ENCODE results near the gene ZSWIM9.

ZSWIM9 gene

GRCh38 chr19:48158210-48158790 is 12.2 kb upstream of the ZSWIM9 start:
- Histone ChIP-seq H3K27ac (no peak overlapping the region), H3K9me3 (ENCODE audit: low read depth, low read length) (no peaks in the 10 kb centered on the region), H3K36me3 (ENCODE audit: insufficient read depth, low read length) (peaks cover 54% of the 10 kb centered on the region), H3K4me3 (no peak overlapping the region), H3K9ac (ENCODE audit: insufficient read length) (no peak overlapping the region)
- TF ChIP-seq FOXP2 (optimal IDR thresholded peaks at IDR 0.05; ENCODE audit: control extremely low read depth, extremely low read length, insufficient read depth), result no peak
- TF ChIP-seq EZH2 (IDR thresholded peaks at IDR 0.05), result no peak
- no peak for TF ChIP-seq POLR2AphosphoS5 (IDR thresholded peaks at IDR 0.05; ENCODE audit: borderline replicate concordance, low read depth, low read length)
- DNase-seq (ENCODE audit: low read depth, low spot score), result no peak

DNA sequence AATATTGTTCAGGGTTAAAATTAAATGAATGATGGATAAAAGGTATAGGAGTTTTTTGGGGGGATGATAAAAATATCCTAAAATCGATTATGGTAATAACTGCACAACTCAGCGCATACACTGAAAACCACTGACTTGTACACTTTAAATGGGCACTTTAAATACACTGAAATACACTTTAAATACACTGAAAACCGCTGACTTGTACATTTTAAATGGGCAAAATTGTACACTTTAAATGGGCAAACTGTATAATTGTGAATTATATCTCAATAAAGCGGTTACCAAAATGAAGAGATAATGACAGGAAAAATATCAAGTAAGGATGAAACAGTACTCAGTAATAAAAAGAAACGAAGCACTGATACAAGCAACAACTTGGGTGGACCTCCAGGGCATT is 1.8 kb upstream of the ZSWIM9 start:
- Histone ChIP-seq H3K27ac (peak overlapping the region; percentile 15; the same call in 1 of the 2 replicates), H3K4me3 (peak overlapping the region; percentile 99), H3K36me3 (ENCODE audit: insufficient read depth, low read length) (peaks cover 19% of the 10 kb centered on the region), H3K9ac (ENCODE audit: insufficient read length) (no peak overlapping the region), H3K9me3 (ENCODE audit: low read depth, low read length) (no peaks in the 10 kb centered on the region)
- TF ChIP-seq FOXP2 (optimal IDR thresholded peaks at IDR 0.05; ENCODE audit: control extremely low read depth, extremely low read length, insufficient read depth), result no peak
- no peak for TF ChIP-seq EZH2 (IDR thresholded peaks at IDR 0.05)
- TF ChIP-seq POLR2AphosphoS5 (IDR thresholded peaks at IDR 0.05; ENCODE audit: borderline replicate concordance, low read depth, low read length), result no peak
- no peak for DNase-seq (ENCODE audit: low read depth, low spot score)

DNA sequence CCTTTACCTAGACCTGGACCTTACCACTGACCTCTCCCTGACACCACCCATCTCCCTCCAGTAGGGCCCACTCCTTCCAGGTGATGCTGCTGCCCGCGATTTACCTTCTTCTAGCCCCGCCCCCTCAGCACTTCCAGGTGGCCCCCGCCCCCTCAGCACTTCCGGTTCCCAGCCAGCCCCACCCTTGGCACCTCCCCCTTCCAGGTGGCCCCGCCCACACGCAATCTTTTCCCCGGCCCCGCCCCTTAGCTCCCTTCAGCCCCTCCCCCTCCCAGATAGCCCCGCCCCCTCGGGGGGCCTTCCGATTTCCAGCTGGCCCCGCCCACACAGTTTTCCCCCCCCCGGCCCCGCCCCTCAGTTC is 922 bp upstream of the ZSWIM9 start:
- H3K9me3 ChIP-seq (ENCODE audit: low read depth, low read length), result no peaks in the 10 kb centered on the region
- H3K4me3 ChIP-seq, result peak overlapping the region; percentile 99
- TF ChIP-seq FOXP2 (optimal IDR thresholded peaks at IDR 0.05; ENCODE audit: control extremely low read depth, extremely low read length, insufficient read depth) (no peak), EZH2 (IDR thresholded peaks at IDR 0.05) (no peak), POLR2AphosphoS5 (IDR thresholded peaks at IDR 0.05; ENCODE audit: borderline replicate concordance, low read depth, low read length) (no peak)
- peaks cover 19% of the 10 kb centered on the region for H3K36me3 ChIP-seq (ENCODE audit: insufficient read depth, low read length)
- DNase-seq (ENCODE audit: low read depth, low spot score), result no peak
- H3K27ac ChIP-seq, result no peak overlapping the region; the same call in 1 of the 2 replicates
- H3K9ac ChIP-seq (ENCODE audit: insufficient read length), result peak overlapping the region; percentile 87

DNA sequence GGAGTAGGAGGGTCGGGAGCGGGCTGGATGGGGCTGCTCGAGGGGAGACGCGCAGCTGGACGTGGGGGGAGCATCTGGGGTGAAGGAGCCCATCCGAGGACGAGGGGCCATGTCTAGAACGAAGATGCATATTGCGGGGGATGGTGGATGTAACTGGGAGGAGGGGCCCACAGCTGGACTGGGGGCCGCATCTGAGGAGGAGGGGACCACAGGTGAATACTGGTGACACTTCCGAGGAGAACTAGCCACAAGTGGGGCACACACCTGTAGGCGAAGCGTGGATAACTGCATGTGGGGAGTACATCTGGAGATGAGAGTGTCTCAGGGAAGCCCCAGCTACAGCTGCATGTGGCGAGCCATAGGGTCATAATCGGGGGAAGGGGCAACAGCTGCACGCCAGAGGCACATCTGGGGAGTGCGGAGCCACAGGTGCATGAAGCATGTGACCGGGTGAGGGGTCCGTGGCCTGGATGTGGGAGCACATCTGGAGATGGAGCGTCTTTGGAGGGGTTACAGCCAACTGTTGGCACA is 402 bp downstream of the ZSWIM9 start:
- DNase-seq (ENCODE audit: low read depth, low spot score), result no peak
- Histone ChIP-seq H3K9me3 (ENCODE audit: low read depth, low read length) (no peaks in the 10 kb centered on the region), H3K27ac (0 out of 2 replicates have a peak overlapping the region, but pooled peaks have one; percentile 25), H3K4me3 (peak overlapping the region; percentile 99), H3K36me3 (ENCODE audit: insufficient read depth, low read length) (peaks cover 16% of the 10 kb centered on the region; the same call in 1 of the 2 replicates), H3K9ac (ENCODE audit: insufficient read length) (peak overlapping the region; percentile 87)
- TF ChIP-seq POLR2AphosphoS5 (IDR thresholded peaks at IDR 0.05; ENCODE audit: borderline replicate concordance, low read depth, low read length) (peak; percentile 34; the same call in 1 of the 2 replicates), FOXP2 (optimal IDR thresholded peaks at IDR 0.05; ENCODE audit: control extremely low read depth, extremely low read length, insufficient read depth) (no peak)

- H3K4me3 ChIP-seq, result peak overlapping the region; percentile 99
- peaks cover 16% of the 10 kb centered on the region; the same call in 1 of the 2 replicates for H3K36me3 ChIP-seq (ENCODE audit: insufficient read depth, low read length)
- H3K9ac ChIP-seq (ENCODE audit: insufficient read length), result peak overlapping the region; percentile 87
- H3K9me3 ChIP-seq (ENCODE audit: low read depth, low read length), result no peaks in the 10 kb centered on the region
- TF ChIP-seq FOXP2 (optimal IDR thresholded peaks at IDR 0.05; ENCODE audit: control extremely low read depth, extremely low read length, insufficient read depth) (no peak), EZH2 (IDR thresholded peaks at IDR 0.05) (no peak), POLR2AphosphoS5 (IDR thresholded peaks at IDR 0.05; ENCODE audit: borderline replicate concordance, low read depth, low read length) (no peak)
- H3K27ac ChIP-seq, result no peak overlapping the region
- DNase-seq (ENCODE audit: low read depth, low spot score), result no peak
Measured at GRCh38 chr19:48171710-48172109, 1.2 kb downstream of the ZSWIM9 start.

GRCh38 chr19:48174445-48175030 is 4.1 kb downstream of the ZSWIM9 start:
- no peak for DNase-seq (ENCODE audit: low read depth, low spot score)
- Histone ChIP-seq H3K36me3 (ENCODE audit: insufficient read depth, low read length) (peaks cover 18% of the 10 kb centered on the region; the same call in 1 of the 2 replicates), H3K9me3 (ENCODE audit: low read depth, low read length) (no peaks in the 10 kb centered on the region), H3K9ac (ENCODE audit: insufficient read length) (no peak overlapping the region), H3K4me3 (no peak overlapping the region), H3K27ac (no peak overlapping the region)
- TF ChIP-seq EZH2 (IDR thresholded peaks at IDR 0.05), result no peak
- TF ChIP-seq POLR2AphosphoS5 (IDR thresholded peaks at IDR 0.05; ENCODE audit: borderline replicate concordance, low read depth, low read length), result no peak
- no peak for TF ChIP-seq FOXP2 (optimal IDR thresholded peaks at IDR 0.05; ENCODE audit: control extremely low read depth, extremely low read length, insufficient read depth)

- Histone ChIP-seq H3K4me3 (no peak overlapping the region), H3K36me3 (ENCODE audit: insufficient read depth, low read length) (peaks cover 19% of the 10 kb centered on the region; the same call in 1 of the 2 replicates), H3K9ac (ENCODE audit: insufficient read length) (no peak overlapping the region), H3K27ac (no peak overlapping the region), H3K9me3 (ENCODE audit: low read depth, low read length) (no peaks in the 10 kb centered on the region)
- no peak for TF ChIP-seq POLR2AphosphoS5 (IDR thresholded peaks at IDR 0.05; ENCODE audit: borderline replicate concordance, low read depth, low read length)
- no peak for TF ChIP-seq EZH2 (IDR thresholded peaks at IDR 0.05)
- TF ChIP-seq FOXP2 (optimal IDR thresholded peaks at IDR 0.05; ENCODE audit: control extremely low read depth, extremely low read length, insufficient read depth), result no peak
- DNase-seq (ENCODE audit: low read depth, low spot score), result no peak
Measured at GRCh38 chr19:48175578-48175977, 5.1 kb downstream of the ZSWIM9 start.

DNA sequence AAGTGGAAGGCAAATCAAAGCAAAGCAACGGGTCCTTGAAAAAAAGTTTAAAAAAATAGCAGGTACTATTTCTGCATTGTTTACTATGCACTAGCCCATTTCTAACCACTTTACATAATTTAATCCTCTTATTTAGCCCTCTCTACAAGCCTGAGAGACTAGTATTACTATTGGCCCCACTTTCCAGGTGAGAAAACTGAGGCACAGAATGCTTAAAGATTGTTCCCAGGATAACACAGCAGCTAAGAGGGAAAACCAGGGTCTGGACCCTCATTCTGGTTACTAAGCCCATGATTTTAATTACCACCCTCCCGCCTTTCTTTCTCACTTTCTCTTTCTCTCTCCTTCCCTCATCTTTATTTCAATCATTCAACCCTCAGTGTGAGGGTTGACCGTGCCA is 5.7 kb downstream of the ZSWIM9 start:
- no peak overlapping the region for H3K27ac ChIP-seq
- TF ChIP-seq EZH2 (IDR thresholded peaks at IDR 0.05) (no peak), POLR2AphosphoS5 (IDR thresholded peaks at IDR 0.05; ENCODE audit: borderline replicate concordance, low read depth, low read length) (no peak), FOXP2 (optimal IDR thresholded peaks at IDR 0.05; ENCODE audit: control extremely low read depth, extremely low read length, insufficient read depth) (no peak)

More for the DNA sequence above, 5.7 kb downstream of the ZSWIM9 start:
- no peak for DNase-seq (ENCODE audit: low read depth, low spot score)
- Histone ChIP-seq H3K36me3 (ENCODE audit: insufficient read depth, low read length) (peaks cover 21% of the 10 kb centered on the region), H3K9ac (ENCODE audit: insufficient read length) (no peak overlapping the region), H3K4me3 (no peak overlapping the region), H3K9me3 (ENCODE audit: low read depth, low read length) (peaks cover 2% of the 10 kb centered on the region; the same call in 1 of the 2 replicates)
